Measurements from ENCODE around the gene CDHR4.
"Not testable (repeated sequence)": the region's sequence is repeated elsewhere in the genome, so short reads cannot be mapped to it uniquely, and the experiment has no call there.

CDHR4 gene, protein sequence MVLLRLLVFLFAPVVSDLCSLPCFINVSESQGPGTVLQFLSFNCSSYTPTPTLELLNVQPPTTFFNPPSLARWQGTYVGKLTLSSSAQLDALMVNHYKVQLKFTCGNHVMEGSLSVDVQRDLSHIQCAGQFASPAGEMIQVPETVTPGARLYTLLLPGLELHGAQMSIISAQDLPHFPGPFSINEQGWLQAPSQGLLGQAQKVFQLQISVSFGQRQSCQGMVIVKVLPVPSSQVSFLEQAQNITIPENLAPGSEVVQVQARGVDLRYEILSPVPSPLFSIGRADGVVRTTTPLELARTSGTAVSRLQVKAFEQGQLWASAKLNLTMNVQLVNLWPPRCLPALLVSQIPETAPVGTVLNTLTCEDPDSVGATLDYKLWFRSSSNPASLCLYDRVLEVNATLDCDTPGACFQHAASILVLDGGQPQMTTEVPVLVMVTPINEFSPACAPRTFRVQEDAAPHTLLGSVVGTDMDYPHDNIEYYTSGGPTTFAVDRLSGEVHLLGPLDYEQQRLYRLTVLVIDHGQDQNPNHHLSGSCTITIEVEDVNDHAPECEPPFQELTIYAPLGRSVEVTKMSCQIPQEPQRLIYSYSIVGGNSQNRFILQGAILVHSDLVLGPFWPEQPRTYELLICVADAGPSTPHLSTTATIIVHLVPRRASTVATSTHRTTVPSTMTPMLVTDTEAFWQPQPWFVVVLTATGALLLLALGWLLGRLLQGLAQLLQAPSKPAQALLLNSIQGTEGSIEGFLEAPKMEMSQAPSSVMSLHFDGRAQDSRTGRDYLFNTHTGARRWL

DNA sequence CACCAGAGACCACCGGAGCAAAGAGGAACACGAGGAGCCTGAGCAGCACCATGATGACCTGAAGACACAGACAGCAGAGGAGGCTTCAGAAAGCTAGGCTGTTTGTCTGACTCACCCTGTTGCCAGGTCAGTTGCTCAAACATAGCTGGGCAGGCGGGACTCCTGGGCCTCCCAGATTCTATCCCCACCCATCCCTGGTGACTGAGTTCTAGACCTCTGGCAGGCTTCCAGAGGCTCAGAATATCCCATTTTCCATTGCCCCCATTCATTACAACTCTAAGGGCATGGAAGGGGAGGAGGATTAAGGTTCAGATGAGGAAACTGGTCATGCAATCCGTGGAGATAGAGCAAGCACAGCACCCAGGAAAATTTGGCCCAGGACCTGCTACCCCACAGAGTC lies at the start of gene CDHR4:
Gene CDHR4 (minus strand): TSS at position 113 of the 400 bp plus-strand sequence. CDS start 61 bp downstream, at position 52.
- no peak for DNase-seq (ENCODE audit: low read depth in 2 of 2)

DNA sequence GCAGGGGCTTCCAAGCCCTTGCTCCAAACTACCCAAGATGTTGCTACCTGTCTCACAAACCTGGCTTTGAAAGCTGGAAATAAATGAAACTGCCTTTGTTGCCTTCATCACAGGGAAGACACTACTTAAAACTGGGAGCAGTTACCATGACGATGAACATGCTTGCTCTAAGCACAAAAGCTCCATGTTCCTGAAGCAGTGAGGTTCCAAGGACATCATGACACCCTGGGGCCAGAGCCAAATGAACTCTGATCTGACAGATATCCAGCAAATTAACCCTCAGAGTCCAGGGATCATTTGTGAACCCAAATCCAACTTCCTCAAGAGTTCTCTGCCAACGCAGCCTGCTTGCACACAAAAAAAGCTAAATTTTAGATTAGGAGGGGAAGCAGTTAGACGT lies 46.0 kb upstream of the CDHR4 start:
- DNase-seq (ENCODE audit: low read depth in 2 of 2): no peak

DNA sequence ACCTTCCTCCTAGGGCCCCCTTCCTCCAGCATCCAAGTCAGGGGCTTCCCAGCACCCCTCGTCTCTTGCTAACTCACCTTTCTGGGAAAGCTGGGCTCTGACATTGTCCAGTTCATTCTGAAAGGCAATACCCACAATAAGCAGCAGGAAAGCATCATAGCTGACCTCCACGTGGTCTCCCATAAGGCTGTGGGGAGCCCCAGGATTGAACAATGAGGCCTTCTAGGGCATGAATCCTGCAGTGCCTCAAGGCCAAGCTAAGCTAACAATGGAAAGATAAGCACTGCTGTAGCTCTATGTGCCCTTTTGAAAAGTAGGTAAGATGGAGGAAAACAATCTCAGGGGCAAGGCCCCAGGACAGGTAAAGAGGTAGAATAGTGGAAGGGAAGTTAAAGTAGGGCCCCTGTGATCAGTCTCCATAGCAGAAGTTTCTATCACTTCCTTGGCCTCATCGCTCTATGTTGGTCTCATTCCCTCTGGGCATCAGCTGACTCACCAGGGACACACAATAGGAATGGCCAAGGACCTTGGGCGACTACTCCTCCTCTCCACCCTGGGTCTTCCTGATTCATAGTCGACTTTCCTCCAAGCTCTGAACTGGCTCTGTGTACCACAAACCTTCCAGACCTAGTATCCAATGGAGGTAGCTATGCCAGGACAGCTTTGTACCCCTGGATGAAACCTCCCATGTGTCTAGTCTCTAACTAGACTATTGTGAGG lies 45.0 kb upstream of the CDHR4 start:
- DNase-seq (ENCODE audit: low read depth in 2 of 2): no peak

DNA sequence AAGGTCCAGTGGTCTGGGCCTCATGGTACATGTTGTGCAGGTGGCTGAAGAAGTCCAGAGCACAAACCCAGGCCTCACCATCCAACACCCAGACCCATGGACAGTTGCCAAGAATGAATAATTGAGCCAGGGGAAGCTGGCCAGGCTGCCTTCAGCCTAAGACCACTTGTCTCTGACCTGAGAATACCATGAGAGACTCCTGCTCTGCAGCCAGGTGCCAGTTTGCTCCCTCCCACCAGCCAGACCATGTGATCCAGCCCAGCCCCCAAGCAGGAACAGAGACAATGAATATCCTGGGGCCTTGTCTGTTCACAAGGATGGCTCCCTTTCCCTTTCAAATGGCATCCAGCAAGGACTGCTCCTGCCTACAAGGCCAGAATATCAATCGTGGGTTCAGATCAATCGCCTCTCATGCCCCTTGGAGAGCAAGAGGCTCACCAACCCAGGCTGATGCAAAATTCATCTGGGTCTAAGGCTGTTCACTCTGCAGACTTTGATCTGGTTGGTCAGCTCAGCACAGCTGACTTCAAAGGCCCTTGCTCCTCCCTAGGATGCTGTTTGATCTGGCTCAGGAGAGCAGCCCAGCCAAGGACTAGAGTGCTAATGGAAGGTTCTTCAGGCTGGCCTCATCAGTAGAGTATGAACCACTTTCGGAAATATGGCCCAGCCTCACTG lies 43.3 kb upstream of the CDHR4 start:
- no peak for DNase-seq (ENCODE audit: low read depth in 2 of 2)

DNA sequence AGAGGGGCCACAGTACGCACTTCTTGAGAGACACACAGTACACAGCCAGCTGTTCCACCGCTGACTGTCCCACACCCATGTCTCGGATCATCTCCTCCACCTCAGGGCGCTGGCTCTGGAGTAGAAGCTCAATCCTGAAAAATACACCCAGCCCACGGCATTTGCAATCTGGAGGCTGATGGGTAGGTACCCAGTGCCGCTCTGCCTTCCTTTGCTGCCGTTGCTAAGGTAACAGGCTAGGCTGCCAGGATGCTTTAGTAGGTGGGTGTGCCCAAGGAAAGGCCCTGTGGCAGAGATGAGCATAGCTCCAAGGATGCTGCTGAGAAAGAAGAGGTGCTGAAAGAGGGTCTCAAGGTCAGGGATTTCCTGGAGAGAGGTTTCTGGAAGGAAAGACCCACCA lies 42.1 kb upstream of the CDHR4 start:
- no peak for DNase-seq (ENCODE audit: low read depth in 2 of 2)

DNA sequence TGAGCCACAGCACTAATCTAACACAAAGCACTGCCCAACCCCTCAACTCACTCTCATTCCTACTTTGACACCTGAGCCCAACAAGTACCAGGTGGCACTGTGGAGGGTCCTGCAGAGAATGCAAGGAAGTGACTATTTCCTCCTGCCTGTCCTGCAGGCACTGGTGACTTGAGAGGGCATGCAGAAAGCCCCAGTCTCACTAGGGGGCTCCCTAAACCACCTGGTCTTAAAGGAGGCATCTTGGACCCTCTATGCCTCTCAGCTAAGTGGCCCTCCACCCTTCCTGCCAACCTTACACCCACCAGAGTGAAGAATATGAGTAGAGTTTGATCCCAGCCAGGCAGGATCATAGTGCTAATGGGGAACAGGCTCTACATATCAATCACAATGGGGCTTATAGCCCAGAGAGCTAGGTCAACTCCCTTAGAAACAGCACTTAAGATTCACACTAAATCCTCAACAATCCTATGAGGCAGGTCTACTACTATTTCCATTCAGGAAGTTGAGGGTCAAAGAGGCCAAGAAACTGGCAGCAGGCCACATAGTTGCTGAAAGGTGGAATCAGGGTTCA lies 41.5 kb upstream of the CDHR4 start:
- DNase-seq (ENCODE audit: low read depth in 2 of 2): no peak

DNA sequence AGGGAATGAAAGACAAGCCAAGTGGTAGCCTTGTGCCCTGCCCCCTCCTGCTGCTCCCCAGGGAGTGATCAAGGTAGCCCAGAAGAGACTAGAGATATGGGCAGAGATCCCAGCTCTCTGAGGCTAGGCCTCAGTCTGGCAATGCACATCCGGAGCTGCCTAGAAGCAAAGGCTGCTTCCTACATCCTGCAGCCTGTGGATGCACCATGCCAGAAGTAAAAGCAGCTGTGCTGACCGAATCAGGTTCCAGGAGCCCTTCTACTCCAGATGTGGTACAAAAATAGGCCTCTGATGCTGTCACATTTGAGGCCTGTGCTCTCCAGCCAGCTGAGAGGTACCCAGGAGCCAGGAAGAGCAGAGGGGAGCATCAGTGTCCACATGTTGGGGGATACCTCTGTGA lies 40.7 kb upstream of the CDHR4 start:
- DNase-seq (ENCODE audit: low read depth in 2 of 2): no peak

DNA sequence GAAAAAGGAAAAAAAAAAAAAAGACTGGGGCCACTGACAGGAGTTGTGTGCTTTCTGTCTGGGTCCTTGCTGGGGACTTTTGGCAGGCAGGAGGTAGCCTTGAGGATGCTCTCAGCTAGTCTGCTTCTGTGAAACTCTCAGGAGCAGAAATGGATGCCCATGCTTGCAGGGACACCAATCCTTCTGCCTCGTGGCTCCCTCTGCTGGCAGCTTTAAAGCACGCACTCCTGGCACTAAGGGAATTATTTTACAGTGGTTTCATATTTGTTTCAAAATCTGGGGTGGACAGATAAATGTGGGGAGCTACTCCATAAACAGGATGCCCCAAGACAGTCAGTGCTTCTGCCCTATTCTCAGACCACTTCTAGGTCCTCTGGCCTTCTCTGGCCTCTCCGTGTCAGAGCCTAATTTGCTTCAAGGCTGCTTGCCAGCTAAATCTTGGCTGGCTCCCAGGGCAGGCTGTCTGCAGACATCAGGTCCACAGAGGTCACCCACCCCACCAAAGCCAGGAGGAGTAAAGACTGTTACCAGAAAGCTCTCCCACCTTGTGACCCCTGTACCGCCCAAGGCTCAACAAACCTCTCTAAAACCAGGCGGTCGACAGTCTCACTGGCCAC lies 39.6 kb upstream of the CDHR4 start:
- peak; percentile 64 to 67 for DNase-seq (ENCODE audit: low read depth in 2 of 2)

DNA sequence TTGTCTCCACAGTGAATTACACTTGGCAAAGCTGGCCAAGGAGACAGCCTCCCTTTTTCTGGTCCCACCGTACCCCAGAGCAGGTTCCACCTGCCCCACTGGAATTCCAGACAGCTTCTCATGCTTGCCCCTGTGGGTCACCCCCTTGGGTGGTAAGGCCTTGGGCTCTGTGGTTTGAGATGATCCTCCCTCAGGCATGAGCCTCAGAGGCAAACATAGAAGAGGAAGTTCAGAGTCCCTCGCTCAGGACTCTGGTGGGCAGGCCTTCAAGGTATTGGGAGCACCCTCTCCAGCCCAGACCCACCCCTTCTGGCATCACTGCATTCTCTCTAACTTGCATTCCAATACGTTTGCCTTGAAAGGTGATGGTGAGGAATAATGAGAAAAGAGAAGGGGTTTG lies 31.7 kb upstream of the CDHR4 start:
- no peak for DNase-seq (ENCODE audit: low read depth in 2 of 2)

DNA sequence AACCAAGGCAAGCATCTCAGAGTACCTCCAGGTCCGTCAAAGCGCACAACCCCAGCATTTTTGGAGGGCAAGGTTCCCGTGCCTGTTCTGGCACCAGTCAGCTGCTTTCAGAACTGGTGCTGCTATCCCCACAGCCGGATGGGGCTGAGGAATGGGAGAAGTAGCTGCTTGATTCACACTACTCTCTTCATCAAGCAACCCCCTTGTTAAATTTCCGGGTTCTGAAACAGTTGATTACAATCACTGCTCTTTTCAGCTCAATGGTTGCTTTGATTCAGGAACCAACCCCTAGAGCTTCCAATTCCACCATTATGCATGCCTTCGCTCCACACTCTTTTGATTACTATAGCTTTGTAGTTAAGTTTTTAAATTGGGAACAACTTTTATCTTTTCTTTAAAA lies 26.3 kb upstream of the CDHR4 start:
- no peak for DNase-seq (ENCODE audit: low read depth in 2 of 2)

DNA sequence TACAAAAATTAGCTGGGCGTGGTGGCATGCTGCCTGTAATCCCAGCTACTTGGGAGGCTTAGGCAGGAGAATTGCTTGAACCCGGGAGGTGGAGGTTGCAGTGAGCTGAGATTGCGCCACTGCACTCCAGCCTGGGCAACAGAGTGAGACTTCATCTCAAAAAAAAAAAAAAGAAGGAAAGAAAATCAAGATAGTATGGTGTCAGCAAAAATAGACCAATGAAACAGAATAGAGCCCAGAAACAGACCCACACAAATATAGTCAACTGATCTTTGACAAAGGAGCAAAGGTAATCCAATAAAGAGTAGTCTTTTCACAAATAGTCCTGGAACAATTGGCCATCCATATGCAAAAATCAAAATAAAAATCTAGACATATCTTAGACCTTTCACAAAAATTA lies 23.5 kb upstream of the CDHR4 start:
- DNase-seq (ENCODE audit: low read depth in 2 of 2): not testable (repeated sequence)

DNA sequence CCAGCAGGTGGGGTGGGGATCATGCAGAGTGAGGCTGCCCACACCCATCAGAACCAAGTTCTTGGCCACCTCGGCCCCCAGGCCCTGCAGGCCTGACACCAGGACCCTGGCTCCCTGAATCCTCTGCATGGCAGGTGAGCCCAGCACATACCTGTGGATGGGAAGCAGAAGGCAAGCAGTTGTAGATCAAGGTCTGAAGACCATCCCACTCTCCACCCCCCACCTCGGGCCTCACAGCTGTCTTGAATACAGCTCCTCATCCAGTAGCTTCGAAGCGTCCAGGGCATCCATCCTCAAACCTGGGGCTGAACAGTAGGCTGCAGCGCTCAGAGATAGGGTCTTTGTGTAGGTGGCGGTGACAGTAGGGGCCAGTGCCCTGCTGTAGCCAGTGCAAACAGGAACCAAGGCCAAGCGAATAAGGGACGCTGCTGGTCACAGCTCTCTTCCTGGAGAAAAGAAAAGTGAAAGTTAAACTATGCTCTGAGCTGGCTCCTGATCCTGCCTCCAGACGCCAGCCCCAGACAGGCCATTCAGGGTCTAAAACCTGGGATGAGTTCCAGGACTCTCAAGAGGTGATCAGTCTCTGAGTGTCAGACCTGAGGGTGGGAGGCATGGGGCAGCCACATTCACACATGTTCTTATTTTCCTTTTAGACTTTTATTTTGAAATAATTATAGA lies 14.0 kb upstream of the CDHR4 start, which contains the start of gene UBA7:
Gene UBA7 (minus strand): TSS at position 457 of the 678 bp plus-strand sequence. CDS start 166 bp downstream, at position 291.
- DNase-seq (ENCODE audit: low read depth in 2 of 2): no peak

DNA sequence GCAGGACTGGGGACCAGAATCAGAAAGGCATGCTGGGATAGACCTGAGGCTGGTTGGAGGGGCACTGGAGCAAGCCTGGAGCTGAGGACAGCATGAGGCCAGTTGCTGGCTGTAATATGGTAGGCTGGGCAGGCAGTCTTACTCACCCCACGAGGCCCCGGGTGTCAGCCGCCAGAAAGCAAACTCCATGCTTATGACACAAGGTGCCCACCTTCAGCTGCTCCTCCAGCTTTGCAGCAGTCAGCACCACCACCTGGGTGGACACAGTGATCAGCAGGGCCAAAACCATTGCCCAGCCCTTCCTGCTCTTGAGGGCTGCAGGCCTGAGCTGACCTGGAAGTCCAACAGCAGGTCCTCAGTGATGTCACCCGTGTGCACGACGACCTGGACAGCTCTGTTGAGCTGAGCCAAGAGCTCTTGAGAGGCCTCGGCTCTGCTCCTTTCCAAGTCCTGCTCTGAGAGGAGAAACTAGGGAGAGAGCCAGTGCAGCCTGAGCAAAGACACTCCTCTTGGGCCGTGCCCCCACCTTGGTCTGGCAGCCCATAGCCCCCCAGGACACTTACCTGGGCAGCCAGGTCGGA lies 13.3 kb upstream of the CDHR4 start:
- DNase-seq (ENCODE audit: low read depth in 2 of 2): no peak

DNA sequence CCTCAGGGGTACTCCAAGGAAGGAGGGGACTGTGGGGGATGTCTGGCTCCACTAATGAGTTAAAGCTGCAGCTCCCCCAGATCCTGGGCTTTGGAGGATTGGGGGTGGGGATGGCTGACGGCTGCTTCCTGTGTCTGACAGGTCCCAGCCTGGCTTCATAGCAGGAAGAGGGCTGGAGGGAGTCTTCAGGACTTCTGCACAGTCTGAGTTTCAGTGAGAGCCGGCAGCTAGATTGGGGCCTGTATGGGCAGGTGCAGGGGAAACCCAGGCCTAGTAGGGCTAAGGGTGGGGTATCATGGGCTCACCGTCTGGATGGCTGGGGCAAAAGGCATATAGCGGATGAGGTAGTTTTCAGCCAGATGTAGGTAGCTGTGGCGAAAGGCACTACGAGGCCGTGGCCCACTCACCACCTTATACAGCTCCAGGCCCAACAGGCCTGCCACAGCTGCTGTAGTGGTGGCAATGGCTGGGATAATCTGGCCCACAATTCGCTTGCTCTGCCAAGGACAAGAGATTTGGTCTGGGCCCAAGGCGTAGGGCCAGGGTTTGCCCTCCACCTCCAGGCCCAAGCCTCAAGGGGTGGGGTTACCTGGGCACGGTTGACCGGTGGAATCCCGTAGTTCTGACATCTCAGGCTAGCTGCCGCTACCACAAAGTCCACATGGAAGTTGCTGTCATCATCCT lies 7.9 kb upstream of the CDHR4 start:
- DNase-seq (ENCODE audit: low read depth in 2 of 2): no peak

DNA sequence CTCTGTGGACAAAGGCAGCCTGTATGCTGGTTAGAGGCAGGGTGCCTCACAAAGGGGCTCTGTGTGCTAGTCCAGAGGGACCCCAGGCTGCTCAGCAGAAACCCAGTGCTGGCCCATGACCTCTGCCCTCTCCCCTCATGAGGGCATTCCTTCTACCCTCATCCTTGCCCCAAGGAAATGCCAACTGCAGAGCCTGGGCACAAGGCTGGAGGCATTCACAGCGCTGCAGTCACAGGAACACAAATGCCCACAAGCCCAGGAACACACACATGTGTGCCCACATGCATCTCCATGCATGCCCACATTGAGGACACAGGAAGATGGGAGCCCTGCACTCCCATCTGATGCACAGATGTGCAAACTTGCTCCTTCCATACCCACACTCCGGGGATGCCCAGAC lies 7.2 kb upstream of the CDHR4 start:
- no peak for DNase-seq (ENCODE audit: low read depth in 2 of 2)

DNA sequence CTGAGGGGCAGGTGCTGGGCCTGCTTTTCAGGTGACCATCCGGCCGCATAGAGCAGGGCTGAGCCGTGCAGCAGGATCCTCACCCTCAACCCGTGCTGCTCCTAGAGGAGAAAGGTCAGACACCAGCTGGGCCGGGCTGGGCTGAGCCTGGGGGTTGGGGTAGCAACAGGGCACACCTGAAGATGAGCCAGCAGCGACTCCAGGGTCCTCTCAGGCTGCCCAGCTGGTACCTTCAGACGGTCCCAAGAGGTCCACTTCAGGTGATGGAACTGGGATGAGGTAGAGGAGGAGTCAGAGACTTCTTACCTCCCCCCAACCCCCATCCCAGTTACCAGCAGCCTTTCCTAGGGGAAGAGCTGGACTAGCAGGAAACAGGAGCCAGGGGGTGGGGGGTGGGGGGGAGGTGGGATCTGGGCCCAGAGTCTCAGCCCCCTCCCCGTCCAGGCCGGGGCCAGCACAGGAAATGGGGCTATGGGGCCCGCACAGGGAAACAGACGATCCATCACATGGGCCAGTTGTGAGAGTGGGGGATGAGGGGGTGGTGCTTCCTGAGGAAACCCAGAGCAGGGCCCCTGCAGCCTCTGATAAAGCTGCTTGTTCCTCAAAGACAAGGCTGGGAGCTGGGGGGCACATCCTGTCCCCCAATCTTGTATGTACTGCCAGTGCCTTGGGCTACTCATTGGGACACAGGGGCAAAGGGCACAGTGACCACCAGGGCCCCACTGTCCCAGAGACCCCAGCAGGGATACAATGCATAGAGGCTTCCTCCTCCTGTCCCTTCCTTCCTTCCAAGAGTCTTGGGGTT lies 6.4 kb upstream of the CDHR4 start:
- DNase-seq (ENCODE audit: low read depth in 2 of 2): no peak

DNA sequence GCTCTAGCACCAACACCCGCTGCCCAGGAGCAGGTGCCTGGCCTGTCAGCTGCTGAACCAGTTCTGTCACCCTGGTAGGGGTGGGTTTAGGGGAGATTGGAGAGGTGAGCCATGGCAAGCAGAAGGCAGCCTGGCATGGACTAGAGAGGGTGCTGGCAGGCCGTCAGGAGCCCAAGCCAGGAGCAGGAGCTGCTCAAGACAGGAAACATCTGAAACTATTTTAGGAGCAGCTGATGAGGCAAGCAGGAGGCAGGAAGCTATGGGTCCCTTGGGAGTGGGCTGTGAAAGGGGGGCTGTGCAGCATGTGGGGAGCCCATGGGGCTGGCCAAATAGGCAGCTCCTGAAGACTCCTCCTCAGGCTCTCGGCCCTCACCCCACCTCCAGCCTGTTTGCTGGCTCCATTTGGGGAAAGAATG lies 5.7 kb upstream of the CDHR4 start:
- no peak for DNase-seq (ENCODE audit: low read depth in 2 of 2)

Measured in stimulated activated CD8-positive, alpha-beta memory T cell treated with anti-CD3 and anti-CD28 coated beads, Interleukin-7, amount 100 ng/mL, for 1 hour (primary cell).